ENCODE measurements around the gene COG7. TPM values are rescaled to one million over a fixed set of nuclear protein-coding genes. Genes with fewer than 3 reads are reported as not detected.
A peak's percentile ranks its signal among the peaks of the same experiment; 100 is the strongest.
"Not testable (repeated sequence)": the region's sequence is repeated elsewhere in the genome, so short reads cannot be mapped to it uniquely, and the experiment has no call there.

Gene COG7
- total RNA-seq, 3 donors from 2014 or later, result 12.8 to 31.6 (median 29.2) TPM

DNA sequence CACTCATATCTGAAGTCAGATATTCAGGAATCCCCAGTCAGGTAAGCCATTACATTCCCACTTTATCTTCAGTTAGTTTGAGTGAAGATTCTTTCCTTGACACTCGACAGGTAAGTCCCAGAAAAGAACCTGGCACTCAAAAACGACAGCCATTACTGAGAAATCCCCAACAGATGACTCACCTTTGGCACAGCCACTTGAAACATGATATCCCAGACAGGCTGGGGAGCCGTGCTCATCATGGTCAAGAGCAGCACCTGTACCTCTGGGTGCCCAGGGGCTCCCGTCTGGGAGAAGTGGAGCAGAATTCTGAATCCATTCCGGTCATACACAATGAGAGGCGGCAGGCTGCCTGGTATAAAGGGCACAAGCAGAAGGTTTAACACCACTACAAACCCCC lies 16.8 kb upstream of the COG7 start:
- Histone ChIP-seq H3K36me3 (peaks cover 6% of the 10 kb centered on the region), H3K4me3 (no peak overlapping the region), H3K27ac (peak overlapping the region; percentile 16 to 75), H3K9me3 (no peaks in the 10 kb centered on the region), H3K27me3 (no peaks in the 10 kb centered on the region), H3K4me1 (peaks cover 0 to 5% of the 10 kb centered on the region in 2 donors)
- TF ChIP-seq, protein P1, sequence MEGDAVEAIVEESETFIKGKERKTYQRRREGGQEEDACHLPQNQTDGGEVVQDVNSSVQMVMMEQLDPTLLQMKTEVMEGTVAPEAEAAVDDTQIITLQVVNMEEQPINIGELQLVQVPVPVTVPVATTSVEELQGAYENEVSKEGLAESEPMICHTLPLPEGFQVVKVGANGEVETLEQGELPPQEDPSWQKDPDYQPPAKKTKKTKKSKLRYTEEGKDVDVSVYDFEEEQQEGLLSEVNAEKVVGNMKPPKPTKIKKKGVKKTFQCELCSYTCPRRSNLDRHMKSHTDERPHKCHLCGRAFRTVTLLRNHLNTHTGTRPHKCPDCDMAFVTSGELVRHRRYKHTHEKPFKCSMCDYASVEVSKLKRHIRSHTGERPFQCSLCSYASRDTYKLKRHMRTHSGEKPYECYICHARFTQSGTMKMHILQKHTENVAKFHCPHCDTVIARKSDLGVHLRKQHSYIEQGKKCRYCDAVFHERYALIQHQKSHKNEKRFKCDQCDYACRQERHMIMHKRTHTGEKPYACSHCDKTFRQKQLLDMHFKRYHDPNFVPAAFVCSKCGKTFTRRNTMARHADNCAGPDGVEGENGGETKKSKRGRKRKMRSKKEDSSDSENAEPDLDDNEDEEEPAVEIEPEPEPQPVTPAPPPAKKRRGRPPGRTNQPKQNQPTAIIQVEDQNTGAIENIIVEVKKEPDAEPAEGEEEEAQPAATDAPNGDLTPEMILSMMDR (IDR thresholded peaks at IDR 0.05), result no peak
- no peak for TF ChIP-seq POLR2AphosphoS5 (IDR thresholded peaks at IDR 0.05)
- no peak for TF ChIP-seq POLR2A (IDR thresholded peaks at IDR 0.05)
- intact Hi-C loops (cut with DNase I; ENCODE audit: low total_unique reads), result no loop called here
- DNase-seq (ENCODE audit: low spot score in 2 of 2), result peak in 1 of 2 donors; percentile 66

DNA sequence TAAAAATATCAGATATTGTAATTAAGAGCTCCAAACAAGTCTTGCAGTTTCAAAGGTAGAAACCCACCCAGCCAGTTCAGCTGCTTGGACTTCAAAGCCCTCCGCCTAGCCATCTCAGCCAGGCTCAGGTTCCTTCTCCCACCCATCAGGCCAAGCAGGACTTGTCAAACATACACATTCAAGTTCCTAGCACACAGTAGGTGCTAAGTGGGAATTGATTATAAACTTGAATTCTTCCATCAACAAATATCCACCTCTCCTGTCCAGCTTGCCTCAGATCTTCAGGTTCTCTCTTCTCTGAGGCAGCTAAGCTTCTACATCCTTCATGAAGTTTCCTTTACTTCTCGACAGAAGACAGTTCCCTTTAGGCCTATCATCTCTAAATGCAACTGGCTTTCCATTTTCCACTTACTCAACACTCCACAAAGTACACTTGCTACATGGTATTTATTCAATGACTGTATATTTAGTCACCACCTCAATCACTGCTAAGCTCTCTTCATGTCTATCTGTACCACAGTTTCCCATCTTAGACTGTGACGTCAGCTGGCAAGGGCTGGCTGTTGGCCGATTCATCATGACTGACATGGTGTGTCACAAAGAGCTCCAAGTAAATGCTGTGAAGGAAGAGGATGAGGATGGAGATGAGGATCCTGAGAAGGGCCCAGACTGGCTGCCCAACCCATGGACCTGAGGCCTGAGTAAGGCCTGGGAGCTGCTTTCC lies 13.3 kb upstream of the COG7 start:
- TF ChIP-seq POLR2AphosphoS5 (IDR thresholded peaks at IDR 0.05) (no peak), POLR2A (IDR thresholded peaks at IDR 0.05) (no peak)
- TF ChIP-seq, protein P1 (IDR thresholded peaks at IDR 0.05), result no peak
- intact Hi-C loops (cut with DNase I; ENCODE audit: low total_unique reads), result no loop called here
- H3K27ac ChIP-seq, result no peak overlapping the region
- H3K4me3 ChIP-seq, result no peak overlapping the region
- no peaks in the 10 kb centered on the region for H3K27me3 ChIP-seq
- H3K36me3 ChIP-seq, result peaks cover 6% of the 10 kb centered on the region
- no peak for DNase-seq (ENCODE audit: low spot score in 2 of 2)
- H3K4me1 ChIP-seq, result peaks cover 0 to 16% of the 10 kb centered on the region in 2 donors
- no peaks in the 10 kb centered on the region for H3K9me3 ChIP-seq

DNA sequence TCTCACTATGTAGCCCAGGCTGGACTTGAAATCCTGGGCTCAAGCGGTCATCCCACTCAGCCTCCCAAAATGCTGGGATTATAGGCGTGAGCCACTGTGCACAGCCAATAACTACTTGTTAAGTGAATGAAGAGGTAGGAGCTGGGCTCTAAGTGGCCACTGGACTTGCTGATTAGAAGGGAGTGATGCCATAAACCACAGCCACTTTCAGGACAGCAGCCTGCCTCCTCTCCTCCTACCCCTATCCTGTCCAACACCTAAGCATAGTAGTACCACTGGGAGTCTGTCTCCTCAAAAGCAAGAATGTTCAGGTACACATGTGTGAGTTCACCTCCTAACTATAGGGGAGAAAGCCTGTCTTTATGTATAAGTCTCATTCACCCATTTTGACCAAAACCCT lies 12.2 kb upstream of the COG7 start:
- peaks cover 0 to 16% of the 10 kb centered on the region in 2 donors for H3K4me1 ChIP-seq
- TF ChIP-seq, protein P1 (IDR thresholded peaks at IDR 0.05), result no peak
- no peak for TF ChIP-seq POLR2AphosphoS5 (IDR thresholded peaks at IDR 0.05)
- TF ChIP-seq POLR2A (IDR thresholded peaks at IDR 0.05), result no peak
- no peaks in the 10 kb centered on the region for H3K27me3 ChIP-seq
- H3K4me3 ChIP-seq, result no peak overlapping the region
- H3K9me3 ChIP-seq, result no peaks in the 10 kb centered on the region
- peaks cover 6% of the 10 kb centered on the region for H3K36me3 ChIP-seq
- intact Hi-C loops (cut with DNase I; ENCODE audit: low total_unique reads), result no loop called here
- peak overlapping the region in 1 of 2 donors; percentile 57 for H3K27ac ChIP-seq
- DNase-seq (ENCODE audit: low spot score in 2 of 2), result no peak

DNA sequence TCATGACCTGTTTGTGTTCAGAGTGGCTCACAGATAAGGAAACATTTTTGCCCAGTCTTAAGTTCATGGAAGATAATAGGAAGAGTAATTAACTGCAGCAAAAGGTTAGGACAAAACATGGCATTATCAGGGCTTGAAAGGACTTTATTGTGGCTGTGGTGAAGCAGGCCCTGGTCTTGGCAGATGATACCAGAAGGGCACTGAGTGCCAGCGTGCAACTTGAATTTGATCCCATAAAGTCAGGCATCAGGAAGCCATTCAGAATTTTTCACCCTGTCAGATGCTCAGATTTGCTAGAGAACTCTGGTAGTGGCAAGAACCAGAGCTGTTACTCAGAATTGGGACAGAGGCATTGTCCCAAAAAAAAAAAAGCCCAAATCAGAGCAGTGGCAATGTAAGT lies 11.2 kb upstream of the COG7 start:
- TF ChIP-seq POLR2AphosphoS5 (IDR thresholded peaks at IDR 0.05), result no peak
- no peak for TF ChIP-seq POLR2A (IDR thresholded peaks at IDR 0.05)
- TF ChIP-seq, protein P1 (IDR thresholded peaks at IDR 0.05), result no peak
- H3K4me1 ChIP-seq, result peaks cover 0 to 11% of the 10 kb centered on the region in 2 donors
- H3K9me3 ChIP-seq, result no peaks in the 10 kb centered on the region
- H3K27ac ChIP-seq, result peak overlapping the region in 1 of 2 donors; percentile 57
- DNase-seq (ENCODE audit: low spot score in 2 of 2), result peak in 1 of 2 donors; percentile 38
- intact Hi-C loops (cut with DNase I; ENCODE audit: low total_unique reads), result no loop called here
- no peaks in the 10 kb centered on the region for H3K27me3 ChIP-seq
- H3K36me3 ChIP-seq, result peaks cover 5% of the 10 kb centered on the region
- H3K4me3 ChIP-seq, result no peak overlapping the region

DNA sequence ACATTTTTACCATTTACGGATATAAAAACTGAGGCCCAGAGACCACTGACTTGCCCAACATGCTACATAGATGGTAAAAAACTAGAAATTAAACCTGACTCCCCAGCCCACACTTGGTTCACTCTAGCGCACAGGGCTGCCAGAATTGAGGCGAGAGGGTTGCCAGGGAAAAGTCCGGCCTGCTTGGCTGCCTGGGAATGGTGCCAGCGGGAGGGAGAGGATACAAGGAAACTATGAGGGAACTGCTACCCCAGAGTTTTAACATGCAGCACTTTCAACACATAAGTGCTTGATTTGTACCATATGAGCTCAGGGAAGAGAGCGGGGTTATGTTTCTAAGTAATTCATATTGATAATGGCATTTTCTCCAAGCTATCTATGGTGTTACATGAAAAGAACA lies 10.0 kb upstream of the COG7 start:
- H3K27me3 ChIP-seq; H3K36me3 ChIP-seq; H3K4me3 ChIP-seq; intact Hi-C loops (cut with DNase I; ENCODE audit: low total_unique reads); H3K9me3 ChIP-seq: not testable (repeated sequence)
- peak; percentile 76 to 84 for DNase-seq (ENCODE audit: low spot score in 2 of 2)
- H3K4me1 ChIP-seq, result peaks cover 0 to 11% of the 10 kb centered on the region in 2 donors
- H3K27ac ChIP-seq, result peak overlapping the region in 1 of 2 donors; percentile 57

Measured in breast epithelium (tissue), 4 donors.